DOHH2 (cell line): ENCODE measurements around the gene GPATCH3.
A peak's percentile ranks its signal among the peaks of the same experiment; 100 is the strongest.

Experiments
- H3F3A ChIP-seq: fragments of 200-600 bp; sonication (generic), shearing (Covaris generic); 2 replicates; pipeline ENCODE4 v1.6.0; 2016; ENCODE audit warnings: antibody characterized with exemption, mild to moderate bottlenecking; ENCODE audit not compliant: control insufficient read depth, insufficient read depth
- H3K27ac ChIP-seq: fragments of 200-600 bp; sonication (generic); 2 replicates; pipeline ENCODE4 v1.5.1; 2014; ENCODE audit warnings: low read depth, mild to moderate bottlenecking, low read length, moderate library complexity
- H3K27me3 ChIP-seq: fragments of 200-600 bp; sonication (generic); 2 replicates; pipeline ENCODE4 v1.6.1; 2014; ENCODE audit warnings: mild to moderate bottlenecking, low read length, mixed read lengths; ENCODE audit not compliant: control insufficient read depth
- H3K36me3 ChIP-seq: fragments of 200-600 bp; sonication (generic); 2 replicates; pipeline ENCODE4 v1.6.1; 2014; ENCODE audit warnings: mild to moderate bottlenecking, low read length, moderate library complexity, mixed read lengths; ENCODE audit not compliant: control insufficient read depth
- H3K4me1 ChIP-seq: fragments of 200-600 bp; sonication (generic); 2 replicates; pipeline ENCODE4 v1.6.1; 2014; ENCODE audit warnings: mild to moderate bottlenecking, low read length, mixed read lengths; ENCODE audit not compliant: control insufficient read depth
- H3K4me2 ChIP-seq: fragments of 200-600 bp; sonication (generic); 2 replicates; pipeline ENCODE4 v1.6.0; 2014; ENCODE audit warnings: mild to moderate bottlenecking, low read length, moderate library complexity
- H3K4me3 ChIP-seq: fragments of 200-600 bp; sonication (generic); 2 replicates; pipeline ENCODE4 v1.5.1; 2014; ENCODE audit warnings: mild to moderate bottlenecking, low read length, mixed read lengths
- H3K79me2 ChIP-seq: fragments of 200-600 bp; sonication (generic); 2 replicates; pipeline ENCODE4 v1.6.1; 2014; ENCODE audit warnings: mild to moderate bottlenecking, low read length, mixed read lengths; ENCODE audit not compliant: control insufficient read depth
- H3K9me2 ChIP-seq: fragments of 200-600 bp; sonication (generic); replicated peaks from 2 replicates; pipeline ENCODE4 v1.6.1; 2014; ENCODE audit warnings: mild to moderate bottlenecking, low read length, mixed read lengths; ENCODE audit not compliant: control insufficient read depth
- H3K9me3 ChIP-seq: fragments of 200-600 bp; sonication (generic); 2 replicates; pipeline ENCODE4 v1.6.1; 2014; ENCODE audit warnings: antibody characterized with exemption, low read length, mixed read lengths; ENCODE audit not compliant: control insufficient read depth, insufficient read depth
- H4K20me1 ChIP-seq: fragments of 200-600 bp; sonication (generic); 2 replicates; pipeline ENCODE4 v1.6.0; 2014; ENCODE audit warnings: low read depth, mild to moderate bottlenecking, antibody characterized with exemption, low read length, moderate library complexity; ENCODE audit not compliant: control insufficient read depth, insufficient read depth
- EZH2phosphoT487 ChIP-seq: fragments of 200-600 bp; sonication (generic); IDR thresholded peaks from 2 replicates; pipeline ENCODE4 v1.6.1; 2017; ENCODE audit warnings: borderline replicate concordance, mild to moderate bottlenecking, antibody characterized with exemption, low read length, moderate library complexity, mixed read lengths
- TF ChIP-seq, protein P1 (sequence below): fragments of 200-600 bp; sonication (generic); IDR thresholded peaks from one replicate; pipeline ENCODE4 v1.5.1; 2014; ENCODE audit warnings: antibody characterized with exemption, mild to moderate bottlenecking, low read depth, low read length; ENCODE audit not compliant: poor library complexity, severe bottlenecking

GPATCH3 gene

GRCh38 chr1:26853156-26853555, 47.1 kb downstream of the GPATCH3 start:
- Histone ChIP-seq H3K79me2 (no peaks in the 10 kb centered on the region), H3K4me2 (no peak overlapping the region), H3K36me3 (peaks cover 58% of the 10 kb centered on the region)

GRCh38 chr1:26852701-26853100, 47.6 kb downstream of the GPATCH3 start:
- Histone ChIP-seq H3K4me2 (no peak overlapping the region), H3K4me1 (no peaks in the 10 kb centered on the region), H3K79me2 (no peaks in the 10 kb centered on the region), H3K27me3 (no peaks in the 10 kb centered on the region), H3K9me3 (no peaks in the 10 kb centered on the region), H4K20me1 (no peaks in the 10 kb centered on the region), H3F3A (no peaks in the 10 kb centered on the region), H3K4me3 (no peak overlapping the region), H3K36me3 (peaks cover 60% of the 10 kb centered on the region), H3K27ac (no peak overlapping the region), H3K9me2 (no peaks in the 10 kb centered on the region)
- TF ChIP-seq EZH2phosphoT487 = no peak

More at GRCh38 chr1:26853156-26853555, 47.1 kb downstream of the GPATCH3 start:
- Histone ChIP-seq H3K9me2 (no peaks in the 10 kb centered on the region), H4K20me1 (no peaks in the 10 kb centered on the region), H3K27ac (no peak overlapping the region), H3K4me3 (no peak overlapping the region), H3K27me3 (no peaks in the 10 kb centered on the region), H3K9me3 (no peaks in the 10 kb centered on the region), H3F3A (0 out of 2 replicates have a peak, but pooled peaks cover under 1% of the 10 kb centered on the region), H3K4me1 (no peaks in the 10 kb centered on the region)
- TF ChIP-seq EZH2phosphoT487 = no peak
- TF ChIP-seq, protein P1, sequence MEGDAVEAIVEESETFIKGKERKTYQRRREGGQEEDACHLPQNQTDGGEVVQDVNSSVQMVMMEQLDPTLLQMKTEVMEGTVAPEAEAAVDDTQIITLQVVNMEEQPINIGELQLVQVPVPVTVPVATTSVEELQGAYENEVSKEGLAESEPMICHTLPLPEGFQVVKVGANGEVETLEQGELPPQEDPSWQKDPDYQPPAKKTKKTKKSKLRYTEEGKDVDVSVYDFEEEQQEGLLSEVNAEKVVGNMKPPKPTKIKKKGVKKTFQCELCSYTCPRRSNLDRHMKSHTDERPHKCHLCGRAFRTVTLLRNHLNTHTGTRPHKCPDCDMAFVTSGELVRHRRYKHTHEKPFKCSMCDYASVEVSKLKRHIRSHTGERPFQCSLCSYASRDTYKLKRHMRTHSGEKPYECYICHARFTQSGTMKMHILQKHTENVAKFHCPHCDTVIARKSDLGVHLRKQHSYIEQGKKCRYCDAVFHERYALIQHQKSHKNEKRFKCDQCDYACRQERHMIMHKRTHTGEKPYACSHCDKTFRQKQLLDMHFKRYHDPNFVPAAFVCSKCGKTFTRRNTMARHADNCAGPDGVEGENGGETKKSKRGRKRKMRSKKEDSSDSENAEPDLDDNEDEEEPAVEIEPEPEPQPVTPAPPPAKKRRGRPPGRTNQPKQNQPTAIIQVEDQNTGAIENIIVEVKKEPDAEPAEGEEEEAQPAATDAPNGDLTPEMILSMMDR = peak; percentile 90

DNA sequence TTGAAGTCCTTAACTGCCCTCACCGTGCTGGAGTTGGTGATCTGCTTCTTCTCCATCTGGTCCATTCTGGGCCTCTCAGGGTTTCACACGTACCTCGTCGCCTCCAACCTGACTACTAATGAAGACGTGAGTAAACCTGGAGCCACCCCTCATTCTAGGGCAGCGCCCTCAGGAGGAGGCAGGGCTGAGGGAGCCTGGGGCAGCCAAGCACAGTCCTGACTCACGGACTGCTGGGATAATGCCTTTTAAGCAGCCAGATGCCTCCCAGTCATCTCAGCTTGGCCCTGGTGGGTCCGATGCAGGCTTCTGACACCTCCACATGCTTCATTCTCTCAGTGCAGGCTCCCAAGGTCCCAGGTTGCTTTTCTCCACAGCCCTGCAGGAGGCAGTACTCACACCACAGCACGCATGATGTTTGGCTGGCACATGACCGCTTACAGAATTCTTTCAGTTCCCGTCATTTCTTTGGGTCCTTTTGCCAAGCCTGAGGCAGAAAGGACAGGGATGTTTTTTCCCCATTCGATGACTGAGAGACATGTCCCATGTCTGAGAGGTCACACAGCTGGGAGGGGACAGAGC, 49.1 kb downstream of the GPATCH3 start:
- no peaks in the 10 kb centered on the region for H3K9me3 ChIP-seq
- TF ChIP-seq EZH2phosphoT487 = no peak
- TF ChIP-seq, protein P1 = peak; percentile 18
- no peak overlapping the region for H3K4me2 ChIP-seq
- H3K36me3 ChIP-seq = peaks cover 63% of the 10 kb centered on the region
- H3K27me3 ChIP-seq = no peaks in the 10 kb centered on the region
- no peaks in the 10 kb centered on the region for H3K79me2 ChIP-seq
- H3F3A ChIP-seq = no peaks in the 10 kb centered on the region
- no peak overlapping the region for H3K27ac ChIP-seq
- H3K4me1 ChIP-seq = no peaks in the 10 kb centered on the region
- H4K20me1 ChIP-seq = no peaks in the 10 kb centered on the region
- H3K9me2 ChIP-seq = no peaks in the 10 kb centered on the region
- no peak overlapping the region for H3K4me3 ChIP-seq

DNA sequence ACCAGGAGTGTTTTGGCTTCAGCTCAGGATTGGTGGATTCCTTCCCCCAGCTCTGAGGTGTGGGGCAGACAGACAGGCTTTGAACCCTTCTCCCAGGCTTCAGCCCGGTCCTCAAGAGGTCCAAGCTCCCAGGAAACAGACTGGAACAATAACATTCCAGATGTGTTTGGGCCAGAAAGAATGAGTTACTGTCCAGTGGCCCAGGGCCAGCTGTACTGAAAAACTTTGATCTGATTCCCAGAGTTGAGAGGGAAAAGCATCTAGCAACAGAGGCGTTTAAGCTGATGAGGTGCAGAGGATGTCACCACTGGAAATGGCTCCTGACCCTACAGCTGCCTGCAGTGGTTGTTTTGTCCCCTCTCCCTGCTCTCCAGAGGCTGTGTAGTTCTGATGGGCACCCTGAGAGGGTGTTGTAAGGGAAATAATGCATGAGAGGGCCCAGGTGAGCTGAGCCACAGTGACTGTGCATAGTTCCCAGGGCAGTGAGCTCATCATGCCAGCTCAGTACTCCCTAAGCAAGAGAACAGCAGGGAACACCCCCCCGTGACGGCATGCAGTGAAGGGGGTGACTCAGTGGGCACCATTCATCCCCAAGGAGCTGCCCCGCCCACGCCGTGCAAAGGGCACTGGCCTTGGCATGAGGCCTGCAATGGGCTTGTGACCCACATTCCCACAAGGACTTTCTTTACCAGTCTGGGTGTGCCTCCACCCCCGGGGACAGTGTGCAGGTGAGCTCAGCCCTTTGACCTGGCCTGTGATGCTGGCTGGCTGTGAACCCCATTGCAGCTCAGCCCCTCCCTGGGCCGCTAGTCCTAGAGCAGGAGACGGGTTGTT, 51.1 kb downstream of the GPATCH3 start:
- Histone ChIP-seq H3K4me1 (no peaks in the 10 kb centered on the region), H3K79me2 (no peaks in the 10 kb centered on the region), H4K20me1 (no peaks in the 10 kb centered on the region), H3K27ac (no peak overlapping the region), H3K36me3 (peaks cover 63% of the 10 kb centered on the region), H3F3A (no peaks in the 10 kb centered on the region), H3K4me3 (no peak overlapping the region), H3K27me3 (no peaks in the 10 kb centered on the region), H3K9me2 (no peaks in the 10 kb centered on the region), H3K9me3 (no peaks in the 10 kb centered on the region), H3K4me2 (no peak overlapping the region)
- TF ChIP-seq EZH2phosphoT487 = no peak
- TF ChIP-seq, protein P1 = no peak
